Stimulated activated naive CD8-positive, alpha-beta T cell treated with anti-CD3 and anti-CD28 coated beads, Interleukin-15, Interleukin-2, amounts not matched to agents 100 ng/mL and 50 ng/mL, for 24 hours (primary cell): Measurements from ENCODE around the gene ADARB1.
"Not testable (repeated sequence)": the region's sequence is repeated elsewhere in the genome, so short reads cannot be mapped to it uniquely, and the experiment has no call there.

Source experiments
- H3K27ac Mint-ChIP-seq: one replicate; pipeline ENCODE4 v1.8.0; 2021; ENCODE audit warnings: mild to moderate bottlenecking, mixed read lengths
- H3K27me3 Mint-ChIP-seq: one replicate; pipeline ENCODE4 v1.8.0; 2021; ENCODE audit warnings: mixed read lengths
- H3K36me3 Mint-ChIP-seq: one replicate; pipeline ENCODE4 v1.8.0; 2021; ENCODE audit warnings: low read depth, mixed read lengths
- H3K4me1 Mint-ChIP-seq: one replicate; pipeline ENCODE4 v1.8.0; 2021; ENCODE audit warnings: low read depth, mixed read lengths
- H3K4me3 Mint-ChIP-seq: one replicate; pipeline ENCODE4 v1.8.0; 2021; ENCODE audit warnings: mild to moderate bottlenecking, mixed read lengths
- H3K9me3 Mint-ChIP-seq: one replicate; pipeline ENCODE4 v1.8.0; 2021; ENCODE audit warnings: mixed read lengths

The ADARB1 gene

DNA sequence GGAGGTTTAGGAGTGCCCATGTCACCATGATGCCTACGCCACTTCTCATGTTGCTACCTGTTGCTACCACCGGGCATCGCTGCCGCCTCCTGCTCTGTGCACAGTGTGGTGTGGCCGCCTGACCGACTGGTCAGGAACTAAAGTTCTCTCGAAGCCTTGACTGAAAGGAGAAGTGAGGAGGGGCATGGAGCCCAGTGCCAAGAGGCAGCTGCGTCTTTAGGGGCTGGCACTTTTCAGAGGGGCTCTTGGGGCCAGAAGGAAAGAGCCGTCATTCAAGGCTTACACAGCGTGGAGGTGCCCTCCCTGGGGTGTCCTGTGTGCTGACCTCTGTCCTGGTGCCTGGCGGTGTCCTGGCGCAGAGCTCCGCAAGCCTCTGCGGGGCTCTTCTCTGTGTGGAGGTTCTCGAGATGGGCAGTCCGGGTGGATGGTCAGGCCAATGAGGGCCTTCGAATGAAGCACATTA lies 57.2 kb downstream of the ADARB1 start:
- no peak overlapping the region for H3K27ac Mint-ChIP-seq
- no peaks in the 10 kb centered on the region for H3K27me3 Mint-ChIP-seq
- H3K4me3 Mint-ChIP-seq = no peak overlapping the region
- H3K9me3 Mint-ChIP-seq = no peaks in the 10 kb centered on the region
- H3K4me1 Mint-ChIP-seq = peaks cover 40% of the 10 kb centered on the region
- H3K36me3 Mint-ChIP-seq = peaks cover 15% of the 10 kb centered on the region

DNA sequence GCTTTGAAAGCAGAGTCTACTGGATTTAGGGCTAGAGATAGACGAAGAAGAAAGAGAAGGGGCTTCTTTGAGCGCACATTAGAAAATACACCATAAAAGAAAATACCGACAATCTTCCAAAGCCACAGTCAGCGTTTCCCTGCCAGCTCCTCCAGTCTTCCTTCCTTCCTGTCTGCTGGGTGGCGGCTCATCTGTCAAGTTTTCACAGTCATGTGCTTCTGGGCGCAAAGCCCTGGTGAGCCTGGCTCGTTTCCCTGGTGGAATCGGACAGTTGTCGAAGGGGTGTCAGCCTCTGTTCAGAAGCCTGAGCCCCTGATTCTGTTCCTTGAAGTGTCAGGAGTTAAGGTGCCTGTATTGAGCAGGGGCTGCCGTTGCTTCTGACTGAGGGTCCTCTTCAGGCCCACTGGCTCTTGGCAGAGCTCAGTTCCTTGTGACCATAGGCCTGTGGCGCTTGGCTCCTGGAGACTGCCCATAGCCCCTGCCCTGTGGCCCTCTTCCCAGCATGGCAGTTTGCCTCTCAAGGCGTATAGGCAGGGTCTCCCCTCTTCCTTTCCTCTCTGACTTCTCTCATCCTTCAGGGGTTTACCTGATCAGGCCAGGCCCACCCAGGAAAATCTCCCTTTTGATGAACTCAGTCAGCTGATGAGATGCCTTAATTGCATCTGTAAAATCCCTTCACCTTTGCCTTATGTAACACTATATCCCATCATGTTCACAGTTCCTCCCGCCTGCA lies 58.6 kb downstream of the ADARB1 start:
- Mint-ChIP-seq H3K9me3 (no peaks in the 10 kb centered on the region), H3K27me3 (no peaks in the 10 kb centered on the region)

DNA sequence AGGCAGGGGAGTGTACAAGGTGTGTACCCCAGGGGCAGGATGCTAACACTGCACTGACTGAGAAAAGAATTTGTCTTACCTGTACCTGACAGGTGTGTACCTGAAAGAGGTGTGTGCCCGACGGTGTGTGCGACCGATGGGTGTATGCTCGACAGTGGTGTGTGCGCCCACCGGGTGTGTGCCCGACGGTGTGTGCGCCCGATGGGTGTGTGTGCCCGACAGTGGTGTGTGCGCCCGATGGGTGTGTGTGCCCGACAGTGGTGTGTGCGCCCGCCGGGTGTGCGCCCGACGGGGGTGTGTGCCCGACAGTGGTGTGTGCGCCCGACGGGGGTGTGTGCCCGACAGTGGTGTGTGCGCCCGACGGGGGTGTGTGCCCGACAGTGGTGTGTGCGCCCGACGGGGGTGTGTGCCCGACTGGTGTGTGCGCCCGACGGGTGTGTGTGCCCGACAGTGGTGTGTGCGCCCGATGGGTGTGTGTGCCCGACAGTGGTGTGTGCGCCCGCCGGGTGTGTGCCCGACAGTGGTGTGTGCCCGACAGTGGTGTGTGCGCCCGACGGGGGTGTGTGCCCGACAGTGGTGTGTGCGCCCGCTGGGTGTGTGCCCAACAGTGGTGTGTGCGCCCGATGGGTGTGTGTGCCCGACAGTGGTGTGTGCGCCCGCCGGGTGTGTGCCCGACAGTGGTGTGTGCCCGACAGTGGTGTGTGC lies 59.3 kb downstream of the ADARB1 start:
- not testable (repeated sequence) for H3K4me3 Mint-ChIP-seq, H3K27me3 Mint-ChIP-seq

More for the DNA sequence above, 58.6 kb downstream of the ADARB1 start:
- Mint-ChIP-seq H3K4me1 (peaks cover 38% of the 10 kb centered on the region), H3K36me3 (peaks cover 25% of the 10 kb centered on the region), H3K27ac (no peak overlapping the region), H3K4me3 (no peak overlapping the region)

DNA sequence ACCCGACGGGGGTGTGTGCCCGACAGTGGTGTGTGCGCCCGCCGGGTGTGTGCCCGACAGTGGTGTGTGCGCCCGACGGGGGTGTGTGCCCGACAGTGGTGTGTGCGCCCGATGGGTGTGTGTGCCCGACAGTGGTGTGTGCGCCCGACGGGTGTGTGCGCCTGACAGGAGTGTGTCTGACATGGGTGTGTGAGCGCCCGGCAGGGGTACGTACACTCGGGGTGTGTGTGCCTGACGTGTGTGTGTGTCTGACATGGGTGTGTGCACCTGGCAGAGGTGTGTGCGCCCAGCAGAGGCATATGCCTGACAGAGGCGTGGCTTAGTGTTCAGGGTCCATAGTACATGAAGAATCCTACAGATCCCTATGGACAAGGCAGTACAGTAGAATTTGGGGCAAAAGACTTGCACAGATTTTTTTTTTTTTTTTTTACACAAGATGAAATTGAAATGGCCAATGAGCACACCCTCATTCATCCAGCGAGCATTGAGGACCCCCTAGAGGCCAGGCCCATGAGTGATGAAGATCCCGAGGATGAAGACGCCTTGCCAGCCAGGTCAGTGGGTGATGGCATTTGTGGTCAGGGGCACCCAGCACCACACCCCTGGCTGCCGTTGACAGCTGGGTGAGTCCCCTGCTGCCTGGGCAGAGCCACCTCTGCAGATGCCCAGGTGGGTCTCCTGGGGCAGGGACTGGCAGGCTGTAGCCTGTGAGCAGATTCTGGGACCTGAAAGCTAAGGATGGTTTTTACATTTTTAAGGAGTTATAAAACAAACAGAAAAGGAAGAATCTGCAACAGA lies 60.1 kb downstream of the ADARB1 start:
- H3K36me3 Mint-ChIP-seq = peaks cover 23% of the 10 kb centered on the region
- no peaks in the 10 kb centered on the region for H3K27me3 Mint-ChIP-seq
- H3K4me1 Mint-ChIP-seq = peaks cover 34% of the 10 kb centered on the region
- H3K9me3 Mint-ChIP-seq = no peaks in the 10 kb centered on the region
- no peak overlapping the region for H3K4me3 Mint-ChIP-seq
- H3K27ac Mint-ChIP-seq = no peak overlapping the region

More for the DNA sequence above, 59.3 kb downstream of the ADARB1 start:
- H3K27ac Mint-ChIP-seq, H3K9me3 Mint-ChIP-seq: not testable (repeated sequence)
- H3K36me3 Mint-ChIP-seq = peaks cover 25% of the 10 kb centered on the region
- H3K4me1 Mint-ChIP-seq = peaks cover 34% of the 10 kb centered on the region

DNA sequence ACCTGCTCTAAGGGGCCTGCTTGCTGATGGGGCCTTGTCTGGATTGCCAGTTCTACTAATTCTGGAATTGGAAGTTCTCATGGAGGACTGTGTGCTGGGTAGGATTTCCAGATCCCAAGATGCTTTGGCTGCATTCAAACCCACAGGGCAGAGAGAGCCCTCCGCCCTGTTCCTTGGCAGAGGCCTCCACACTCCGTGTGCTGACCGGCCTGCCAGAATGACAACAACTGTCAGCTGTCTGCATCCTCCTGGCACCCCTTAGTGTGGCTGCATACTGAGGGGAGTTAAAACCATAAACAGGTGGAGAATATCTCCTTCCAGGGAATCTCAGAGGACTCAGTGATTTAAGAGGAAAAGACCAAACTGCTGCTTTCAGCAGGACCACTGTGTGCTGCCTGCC lies 60.7 kb downstream of the ADARB1 start:
- H3K27me3 Mint-ChIP-seq = no peaks in the 10 kb centered on the region
- H3K9me3 Mint-ChIP-seq = no peaks in the 10 kb centered on the region
- H3K27ac Mint-ChIP-seq = no peak overlapping the region
- H3K4me1 Mint-ChIP-seq = peaks cover 28% of the 10 kb centered on the region
- peaks cover 20% of the 10 kb centered on the region for H3K36me3 Mint-ChIP-seq
- no peak overlapping the region for H3K4me3 Mint-ChIP-seq

DNA sequence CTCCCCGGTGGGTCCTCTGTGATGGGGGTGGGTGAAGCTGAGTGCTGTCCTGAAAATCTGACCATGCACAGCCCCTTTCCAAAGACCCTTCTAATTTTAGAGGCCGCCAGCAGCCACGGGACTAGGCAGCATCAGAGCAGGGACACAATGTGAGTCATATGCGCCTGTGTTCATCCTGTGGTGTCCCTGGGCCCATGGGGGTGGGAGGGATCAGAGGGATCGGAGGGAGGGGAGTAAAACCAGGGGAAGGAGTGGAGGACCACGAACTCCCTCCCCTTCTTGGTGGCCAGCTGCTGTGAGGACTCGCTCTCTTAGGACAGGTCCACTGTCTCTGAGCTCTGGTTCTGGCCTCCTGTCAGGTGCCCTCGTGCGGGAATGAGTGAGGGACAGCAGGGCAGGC lies 61.5 kb downstream of the ADARB1 start:
- peaks cover 23% of the 10 kb centered on the region for H3K4me1 Mint-ChIP-seq

DNA sequence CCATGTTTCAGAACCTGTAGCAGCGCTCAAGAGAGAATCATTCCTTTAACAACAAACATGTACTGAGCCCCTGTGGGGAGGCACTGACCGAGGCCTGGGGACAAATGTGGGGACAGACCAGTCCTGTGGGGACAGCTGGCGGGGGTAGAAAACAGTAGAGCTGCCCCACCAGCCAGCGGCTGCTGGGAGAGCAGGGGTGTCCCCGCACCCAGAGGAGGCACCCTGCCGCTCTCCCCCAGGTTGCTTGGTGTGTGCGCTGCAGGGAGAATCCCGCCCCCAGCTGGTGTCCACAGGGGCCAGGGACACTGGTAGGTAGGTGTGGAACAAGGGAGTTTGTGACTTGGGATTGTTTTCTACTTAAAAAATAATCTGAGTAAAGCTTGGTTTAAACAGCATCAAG lies 62.1 kb downstream of the ADARB1 start:
- Mint-ChIP-seq H3K36me3 (peaks cover 24% of the 10 kb centered on the region), H3K4me1 (peaks cover 23% of the 10 kb centered on the region), H3K4me3 (no peak overlapping the region), H3K27me3 (no peaks in the 10 kb centered on the region), H3K9me3 (no peaks in the 10 kb centered on the region), H3K27ac (no peak overlapping the region)

More for the DNA sequence above, 61.5 kb downstream of the ADARB1 start:
- Mint-ChIP-seq H3K4me3 (no peak overlapping the region), H3K27ac (no peak overlapping the region), H3K36me3 (peaks cover 24% of the 10 kb centered on the region), H3K27me3 (no peaks in the 10 kb centered on the region), H3K9me3 (no peaks in the 10 kb centered on the region)

DNA sequence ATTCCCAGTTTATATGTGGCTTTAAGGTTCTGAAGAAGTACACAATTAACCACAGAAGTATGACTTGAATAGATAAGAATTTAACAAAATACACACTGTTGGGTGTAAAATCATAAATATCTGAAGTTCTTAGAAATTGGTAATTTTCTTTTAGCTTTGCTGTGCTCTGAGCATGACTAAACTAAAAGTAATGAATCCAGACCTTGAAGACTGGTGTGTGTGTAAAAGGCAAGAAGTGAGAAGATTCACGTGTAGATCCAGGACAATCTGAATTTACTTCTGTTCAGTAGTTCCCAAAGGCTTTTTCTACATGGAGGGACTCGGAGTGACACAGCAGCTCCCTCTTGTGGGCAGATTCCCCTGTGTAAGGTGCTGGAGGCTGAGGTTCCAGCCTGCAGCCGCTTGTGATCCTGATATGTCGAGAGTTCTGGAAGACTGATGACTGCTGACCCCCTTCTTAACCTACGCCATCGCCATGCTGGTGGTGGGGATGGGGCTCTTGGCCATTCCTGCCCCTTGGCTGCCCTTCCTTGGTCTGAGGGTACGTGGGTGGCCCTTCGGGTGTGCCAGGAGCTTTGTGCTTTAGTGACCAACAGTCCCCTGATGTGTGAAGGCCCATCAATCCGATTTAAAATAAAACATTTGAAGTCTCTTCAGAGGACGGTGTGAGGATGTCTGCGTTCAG lies 62.7 kb downstream of the ADARB1 start:
- H3K4me1 Mint-ChIP-seq = peaks cover 23% of the 10 kb centered on the region
- H3K9me3 Mint-ChIP-seq = no peaks in the 10 kb centered on the region
- peaks cover 24% of the 10 kb centered on the region for H3K36me3 Mint-ChIP-seq
- H3K27me3 Mint-ChIP-seq = no peaks in the 10 kb centered on the region
- H3K4me3 Mint-ChIP-seq = no peak overlapping the region
- no peak overlapping the region for H3K27ac Mint-ChIP-seq

DNA sequence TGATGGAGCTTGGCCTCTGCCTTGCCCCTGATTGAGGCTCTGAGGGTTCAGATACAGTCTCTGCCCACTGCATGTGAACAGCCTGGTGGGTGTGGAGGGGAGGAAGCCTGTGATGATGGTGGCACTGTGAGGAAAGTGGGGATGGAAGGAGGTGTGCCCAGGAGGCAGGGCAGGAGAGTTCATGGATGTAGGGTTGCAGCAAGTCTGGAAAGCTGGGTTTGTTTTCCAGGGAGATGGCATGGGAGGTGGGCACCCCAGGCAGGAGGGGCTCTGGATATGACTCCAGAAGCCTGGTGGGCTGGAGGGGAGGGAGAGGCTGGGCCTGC lies 63.2 kb downstream of the ADARB1 start:
- H3K27me3 Mint-ChIP-seq = no peaks in the 10 kb centered on the region
- peaks cover 22% of the 10 kb centered on the region for H3K36me3 Mint-ChIP-seq
- no peaks in the 10 kb centered on the region for H3K9me3 Mint-ChIP-seq
- H3K27ac Mint-ChIP-seq = no peak overlapping the region
- no peak overlapping the region for H3K4me3 Mint-ChIP-seq
- peaks cover 22% of the 10 kb centered on the region for H3K4me1 Mint-ChIP-seq

DNA sequence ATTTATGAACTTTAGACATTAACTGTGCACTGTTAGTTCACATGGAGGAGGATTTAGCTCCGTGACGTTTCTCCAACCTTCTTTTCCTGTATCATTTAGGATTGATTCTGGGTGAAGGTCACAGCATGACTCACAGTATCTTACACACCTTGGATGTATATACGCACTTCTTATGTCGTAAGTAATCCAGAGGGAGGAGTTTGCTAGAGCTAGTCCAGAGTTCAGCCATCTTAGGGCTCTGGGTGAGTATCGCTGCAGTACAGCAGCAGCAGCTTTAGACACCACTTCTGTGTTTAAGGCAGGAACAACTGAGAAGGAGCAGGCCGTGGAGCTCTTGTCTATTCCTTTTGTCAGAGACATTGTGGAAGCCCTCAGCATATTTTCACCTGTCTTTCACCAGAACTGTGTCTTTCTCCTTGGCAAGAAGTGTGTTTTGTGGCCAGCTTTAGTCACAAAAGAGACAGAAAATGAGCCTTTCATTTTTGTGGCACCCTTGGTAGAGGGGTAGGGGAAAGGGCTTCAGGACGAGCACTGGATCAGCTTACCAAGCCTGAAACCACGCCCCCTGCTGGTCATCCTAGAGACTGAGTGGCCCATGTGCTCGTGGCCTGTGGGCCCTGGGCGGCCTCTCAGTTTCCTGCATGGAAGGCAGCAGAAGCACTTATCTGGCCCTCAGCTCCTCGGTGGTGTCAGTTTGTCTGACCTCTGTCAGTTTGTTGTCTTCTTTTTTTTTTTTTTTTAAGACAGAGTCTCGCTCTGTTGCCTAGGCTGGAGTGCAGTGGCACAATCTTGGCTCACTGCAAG lies 64.0 kb downstream of the ADARB1 start:
- no peaks in the 10 kb centered on the region for H3K27me3 Mint-ChIP-seq
- no peak overlapping the region for H3K27ac Mint-ChIP-seq
- H3K4me3 Mint-ChIP-seq = no peak overlapping the region
- peaks cover 16% of the 10 kb centered on the region for H3K4me1 Mint-ChIP-seq
- H3K9me3 Mint-ChIP-seq = no peaks in the 10 kb centered on the region
- H3K36me3 Mint-ChIP-seq = peaks cover 25% of the 10 kb centered on the region

DNA sequence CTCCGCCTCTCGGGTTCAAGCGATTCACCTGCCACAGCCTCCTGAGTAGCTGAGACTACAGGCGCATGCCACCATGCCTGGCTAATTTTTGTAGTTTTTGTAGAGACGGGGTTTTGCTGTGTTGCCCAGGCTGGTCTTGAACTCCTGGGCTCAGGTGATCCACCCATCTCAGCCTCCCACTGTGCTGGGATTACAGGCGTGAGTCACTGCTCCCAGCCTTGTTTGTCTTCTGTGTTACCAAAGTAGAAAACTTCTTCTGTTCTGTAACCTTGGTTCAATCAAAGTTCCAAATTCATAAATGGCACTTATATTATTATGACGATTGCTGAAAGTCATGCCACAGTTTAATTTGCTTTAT lies 64.6 kb downstream of the ADARB1 start:
- not testable (repeated sequence) for H3K9me3 Mint-ChIP-seq, H3K27ac Mint-ChIP-seq, H3K4me3 Mint-ChIP-seq

DNA sequence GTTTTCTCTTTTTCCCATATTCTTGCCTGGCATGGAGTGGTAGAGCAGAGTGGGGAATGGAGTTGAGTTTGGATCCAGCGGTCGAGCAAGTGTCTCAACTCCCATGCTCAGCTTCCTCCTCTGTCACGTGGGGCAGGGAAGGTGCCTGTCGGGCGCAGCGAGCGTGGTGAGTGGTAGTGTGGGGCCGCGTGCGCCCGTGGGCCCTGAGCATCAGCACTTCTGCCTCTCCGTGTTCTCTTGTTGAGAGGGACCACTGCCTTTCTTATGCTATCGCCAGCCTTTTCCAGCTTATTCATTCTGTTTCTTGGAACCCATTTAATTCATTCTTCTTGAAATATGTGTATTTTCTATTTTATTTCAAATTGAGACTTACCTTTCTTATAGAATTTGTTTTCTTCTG lies 65.1 kb downstream of the ADARB1 start:
- Mint-ChIP-seq H3K4me1 (peaks cover 16% of the 10 kb centered on the region), H3K9me3 (no peaks in the 10 kb centered on the region), H3K27ac (no peak overlapping the region), H3K36me3 (peaks cover 31% of the 10 kb centered on the region), H3K27me3 (no peaks in the 10 kb centered on the region), H3K4me3 (no peak overlapping the region)

More for the DNA sequence above, 64.6 kb downstream of the ADARB1 start:
- H3K4me1 Mint-ChIP-seq = peaks cover 16% of the 10 kb centered on the region
- not testable (repeated sequence) for H3K27me3 Mint-ChIP-seq
- H3K36me3 Mint-ChIP-seq = peaks cover 29% of the 10 kb centered on the region

DNA sequence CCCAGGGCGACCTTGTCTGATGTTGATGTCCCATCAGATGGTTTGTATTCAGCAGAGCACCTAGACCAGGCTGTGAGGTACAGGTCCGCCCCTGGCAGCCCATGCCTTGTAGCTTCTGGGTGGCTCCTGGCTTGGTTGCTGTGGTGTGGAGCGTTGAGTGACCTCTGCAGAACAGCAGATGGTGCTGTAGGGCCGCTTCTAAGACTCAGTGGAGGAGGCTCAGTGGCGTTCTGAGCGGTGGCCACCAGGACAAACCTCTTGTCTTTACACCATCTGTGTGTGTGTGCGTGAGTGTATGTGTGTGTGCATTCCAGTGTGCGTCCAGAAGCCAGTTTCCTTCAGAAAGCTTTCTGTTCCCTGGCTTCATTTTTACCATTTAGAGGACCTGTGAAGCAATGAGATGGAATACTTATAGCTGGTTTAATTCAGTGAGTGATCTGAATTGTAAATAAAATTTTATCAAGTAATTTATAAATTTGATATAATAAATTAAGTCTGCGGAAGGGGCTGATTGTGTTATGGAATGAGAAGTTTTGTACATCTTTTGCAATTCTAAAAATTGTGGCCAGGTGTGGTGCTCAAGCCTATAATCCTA lies 66.1 kb downstream of the ADARB1 start:
- H3K4me1 Mint-ChIP-seq = peaks cover 16% of the 10 kb centered on the region
- H3K9me3 Mint-ChIP-seq = no peaks in the 10 kb centered on the region
- H3K27me3 Mint-ChIP-seq = no peaks in the 10 kb centered on the region
- no peak overlapping the region for H3K4me3 Mint-ChIP-seq
- peaks cover 37% of the 10 kb centered on the region for H3K36me3 Mint-ChIP-seq
- no peak overlapping the region for H3K27ac Mint-ChIP-seq

DNA sequence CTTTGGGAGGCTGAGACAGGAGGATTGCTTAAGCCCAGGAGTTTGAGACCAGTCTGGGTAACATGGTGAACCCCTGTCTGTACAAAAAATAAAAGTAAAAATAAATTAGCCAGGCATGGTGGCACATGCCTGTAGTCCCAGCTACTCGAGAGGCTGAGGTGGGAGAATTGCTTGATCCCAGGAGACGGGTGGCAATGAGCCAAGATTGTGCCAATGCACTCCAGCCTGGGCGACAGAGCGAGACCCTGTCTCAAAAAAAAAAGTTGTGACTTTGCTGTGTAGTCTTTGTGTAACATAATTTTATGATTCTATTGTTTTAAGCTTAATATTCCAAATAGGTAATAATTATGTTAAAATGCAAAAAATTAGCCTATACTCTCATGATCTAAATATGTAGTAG lies 66.6 kb downstream of the ADARB1 start:
- not testable (repeated sequence) for H3K27me3 Mint-ChIP-seq, H3K27ac Mint-ChIP-seq, H3K4me3 Mint-ChIP-seq, H3K9me3 Mint-ChIP-seq
- Mint-ChIP-seq H3K36me3 (peaks cover 39% of the 10 kb centered on the region), H3K4me1 (peaks cover 16% of the 10 kb centered on the region)
